ENCODE results near the gene SEMA3B.
"Not testable (repeated sequence)": the region's sequence is repeated elsewhere in the genome, so short reads cannot be mapped to it uniquely, and the experiment has no call there.

SEMA3B gene

GRCh38 chr3:50268703-50269451 is at the start of gene SEMA3B:
Gene SEMA3B, plus strand, starts transcription at chr3:50269147. Its CDS starts 94 bp downstream, at chr3:50269241.
- DNase-seq: no peak

GRCh38 chr3:50219285-50219684 is 49.7 kb upstream of the SEMA3B start:
- no peak for DNase-seq

- DNase-seq: no peak
Measured at GRCh38 chr3:50220109-50220508, 48.8 kb upstream of the SEMA3B start.

GRCh38 chr3:50221051-50221410 is 47.9 kb upstream of the SEMA3B start:
- no peak for DNase-seq

- DNase-seq: peak; percentile 57 to 60
Measured at GRCh38 chr3:50221411-50222168, 47.4 kb upstream of the SEMA3B start.

- no peak for DNase-seq
Measured at GRCh38 chr3:50222169-50222528, 46.8 kb upstream of the SEMA3B start.

- no peak for DNase-seq
Measured at GRCh38 chr3:50224639-50225038, 44.3 kb upstream of the SEMA3B start.

GRCh38 chr3:50226888-50227389 is 42.0 kb upstream of the SEMA3B start:
- peak in 1 of 2 donors; percentile 15 for DNase-seq

- DNase-seq: peak; percentile 75 to 92
Measured at GRCh38 chr3:50227390-50228183, 41.4 kb upstream of the SEMA3B start.

GRCh38 chr3:50228184-50228763 is 40.7 kb upstream of the SEMA3B start:
- not testable (repeated sequence) for DNase-seq

- no peak for DNase-seq
Measured at GRCh38 chr3:50229490-50229889, 39.5 kb upstream of the SEMA3B start.

- DNase-seq: peak; percentile 38 to 48
Measured at GRCh38 chr3:50230104-50230793, 38.7 kb upstream of the SEMA3B start.

GRCh38 chr3:50230794-50231125 is 38.2 kb upstream of the SEMA3B start:
- DNase-seq: no peak

- no peak for DNase-seq
Measured at GRCh38 chr3:50231581-50231980, 37.4 kb upstream of the SEMA3B start.

- no peak for DNase-seq
Measured at GRCh38 chr3:50232303-50232702, 36.6 kb upstream of the SEMA3B start.

GRCh38 chr3:50233176-50233575 is 35.8 kb upstream of the SEMA3B start:
- DNase-seq: no peak

GRCh38 chr3:50235716-50236483 is 33.0 kb upstream of the SEMA3B start, which contains the start of gene GNAI2:
Gene GNAI2, plus strand, starts transcription at chr3:50236204. Its CDS starts 132 bp downstream, at chr3:50236336.
- DNase-seq: peak; percentile 98 to 99

GRCh38 chr3:50236484-50237132 is 32.3 kb upstream of the SEMA3B start:
- no peak for DNase-seq

GRCh38 chr3:50237133-50237651 is 31.8 kb upstream of the SEMA3B start:
- DNase-seq: peak; percentile 32 to 37

- DNase-seq: peak; percentile 92 to 93
Measured at GRCh38 chr3:50237754-50238548, 31.0 kb upstream of the SEMA3B start.

All from inflammatory macrophage treated with lipopolysaccharide for 1 hour (primary cell).